Stimulated activated CD4-positive, alpha-beta T cell treated with anti-CD3 and anti-CD28 coated beads, Interleukin-1b, Interleukin-23, amount 100 ng/mL, for 24 hours (primary cell): ENCODE measurements around the gene TAF11L13.

Experiments
- DNase-seq, 4 experiments: peaks; one replicate each; pipeline ENCODE4 v3.0.0-alpha.2; 2020; ENCODE audit warnings: low read depth in 4 of 4, low spot score in 1 of 4

The TAF11L13 gene

DNA sequence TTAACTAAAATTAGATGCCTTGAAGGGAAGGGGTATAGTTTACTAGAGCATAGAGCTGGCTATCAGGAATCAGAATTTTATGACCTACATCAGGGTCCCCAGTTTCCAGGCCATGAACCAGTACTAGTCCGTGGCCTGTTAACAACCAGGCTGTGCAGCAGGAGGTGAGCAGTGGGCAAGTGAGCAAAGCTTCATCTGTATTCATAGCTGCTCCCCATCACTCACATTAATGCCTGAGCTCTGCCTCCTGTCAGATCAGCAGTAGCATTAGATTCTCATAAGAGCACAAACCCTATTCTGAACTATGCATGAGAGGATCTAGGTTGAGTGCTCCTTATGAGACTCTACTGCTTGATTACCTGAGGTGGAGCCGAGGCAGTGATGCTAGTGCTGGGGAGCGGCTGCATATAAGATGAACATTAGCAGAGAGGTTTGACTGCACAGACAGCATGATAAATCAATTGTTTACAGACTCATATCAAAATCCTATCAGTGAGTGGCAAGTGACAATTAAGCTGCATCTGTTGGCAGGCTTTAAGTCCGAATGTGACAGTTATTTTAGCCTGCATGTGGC is 47.0 kb downstream of the TAF11L13 start:
- DNase-seq = no peak

DNA sequence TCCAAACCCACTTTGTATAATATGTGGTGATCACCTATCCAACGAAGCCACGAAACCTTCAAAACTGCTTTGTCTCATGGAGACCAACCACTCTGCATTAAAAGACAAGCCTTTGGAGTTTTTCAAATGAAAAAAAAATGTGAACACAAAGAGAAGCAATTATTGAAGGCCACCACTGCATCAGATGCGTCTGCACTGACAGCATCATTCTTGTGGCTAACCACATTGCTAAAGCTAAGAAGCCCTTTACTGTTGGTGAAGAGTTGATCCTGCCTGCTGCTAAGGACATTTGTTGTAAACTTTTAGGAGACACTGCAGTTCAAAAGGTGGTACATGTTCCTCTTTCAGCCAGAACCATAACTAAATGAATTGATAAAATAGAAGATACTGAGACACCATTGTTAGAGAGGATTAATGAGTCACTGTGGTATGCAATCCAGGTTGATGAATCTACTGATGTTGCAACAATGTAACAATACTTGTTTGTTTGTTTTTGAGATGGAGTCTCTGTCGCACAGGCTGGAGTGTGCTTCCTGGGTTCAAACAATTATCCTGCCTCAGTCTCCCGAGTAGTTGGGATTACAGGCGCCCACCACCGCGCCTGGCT is 47.8 kb downstream of the TAF11L13 start:
- no peak for DNase-seq

DNA sequence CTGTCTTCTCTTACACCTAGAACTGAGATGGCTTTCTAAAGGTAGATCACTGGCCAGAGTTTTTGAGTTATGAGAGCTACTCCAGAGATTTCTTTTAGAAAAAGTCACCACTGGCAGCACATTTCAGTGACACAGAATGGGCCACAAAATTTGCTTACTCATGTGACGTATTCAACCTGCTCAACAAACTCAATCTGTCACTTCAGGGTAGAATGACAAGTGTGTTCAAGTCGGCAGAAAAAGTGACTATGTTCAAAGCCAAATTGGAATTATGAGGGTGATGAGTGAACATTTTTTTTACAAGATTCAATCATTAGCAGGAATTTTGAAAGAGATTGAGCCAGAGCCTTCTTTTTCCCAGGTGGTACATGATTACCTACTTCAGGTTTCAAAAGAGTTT is 48.8 kb downstream of the TAF11L13 start:
- DNase-seq = no peak
